K562 (cell line): ENCODE data around the gene YBEY. TPM values are rescaled to one million over a fixed set of nuclear protein-coding genes. Genes with fewer than 3 reads are reported as not detected.

Experiments used
- ARID2 ChIP-seq: fragments of 450-650 bp; IDR thresholded peaks from 2 replicates; pipeline ENCODE4 v1.6.1; 2017; ENCODE audit warnings: antibody characterized with exemption, mild to moderate bottlenecking
- CC2D1A ChIP-seq: fragments of 450-650 bp; IDR thresholded peaks from 2 replicates; pipeline ENCODE4 v1.6.1; 2017; ENCODE audit warnings: mild to moderate bottlenecking
- CCNT2 ChIP-seq: IDR thresholded peaks from 2 replicates; pipeline ENCODE4 v1.6.1; 2011; ENCODE audit warnings: borderline replicate concordance, low read depth, mild to moderate bottlenecking, moderate library complexity, mixed read lengths, low read length; ENCODE audit not compliant: insufficient read length; ENCODE audit errors: extremely low read depth
- CEBPG ChIP-seq, 3 experiments: fragments of 200-800 bp in 1 of 3; sonication (Bioruptor generic) in 1 of 3; sonication (generic) in 1 of 3; formaldehyde crosslinking in 1 of 3; IDR thresholded peaks in 2 of 3; conservative IDR thresholded peaks in 1 of 3; 2 replicates each; pipeline versions ENCODE4 v1.6.1 to v1.8.0; 2016 to 2022; ENCODE audit warnings: missing compliant biosample characterization in 2 of 3, missing genetic modification characterization in 2 of 3, mild to moderate bottlenecking in 1 of 3, missing genetic modification reagents in 1 of 3
- HNRNPH1 ChIP-seq: fragments of 200-400 bp; formaldehyde crosslinking; optimal IDR thresholded peaks from 2 replicates; pipeline ENCODE3; 2017; ENCODE audit warnings: low read depth, mild to moderate bottlenecking, low read length, moderate library complexity
- KAT2B ChIP-seq: IDR thresholded peaks from one replicate; pipeline ENCODE4 v1.6.1; 2012; ENCODE audit warnings: low read depth, mild to moderate bottlenecking, control low read depth, inconsistent platforms, low read length, moderate library complexity
- MEIS2 ChIP-seq: fragments of 450-650 bp; IDR thresholded peaks from 2 replicates; pipeline ENCODE4 v1.6.1; 2014; ENCODE audit warnings: mild to moderate bottlenecking; ENCODE audit not compliant: partially characterized antibody
- PCBP2 ChIP-seq: fragments of 200-400 bp; formaldehyde crosslinking; IDR thresholded peaks from 2 replicates; pipeline ENCODE4 v1.6.1; 2018; ENCODE audit warnings: low read length, low read depth, mild to moderate bottlenecking, moderate library complexity; ENCODE audit not compliant: poor library complexity, severe bottlenecking
- PHB ChIP-seq: fragments of 250-450 bp; sonication (Bioruptor Pico); IDR thresholded peaks from 2 replicates; pipeline ENCODE4 v1.5.0; 2021
- POLR3G ChIP-seq: IDR thresholded peaks from 2 replicates; pipeline ENCODE4 v1.6.1; 2011; ENCODE audit not compliant: insufficient read length, insufficient replicate concordance; ENCODE audit errors: extremely low read depth
- RBFOX2 ChIP-seq: fragments of 200-400 bp; formaldehyde crosslinking; IDR thresholded peaks from 2 replicates; pipeline ENCODE4 v1.6.1; 2017; ENCODE audit warnings: low read depth, mild to moderate bottlenecking, low read length, moderate library complexity
- SLC30A9 ChIP-seq: fragments of 250-450 bp; sonication (Bioruptor Pico); IDR thresholded peaks from 2 replicates; pipeline ENCODE4 v1.8.0; 2022; ENCODE audit warnings: mild to moderate bottlenecking, moderate library complexity
- SNIP1 ChIP-seq: fragments of 450-650 bp; IDR thresholded peaks from 2 replicates; pipeline ENCODE4 v1.7.1; 2017; ENCODE audit warnings: low read depth, mild to moderate bottlenecking
- SOX6 ChIP-seq: fragments of 450-650 bp; IDR thresholded peaks from 2 replicates; pipeline ENCODE4 v1.6.1; 2014; ENCODE audit warnings: mild to moderate bottlenecking
- TCFL5 ChIP-seq: fragments of 250-450 bp; sonication (Bioruptor Pico); conservative IDR thresholded peaks from 2 replicates; pipeline ENCODE4 v1.6.1; 2021; ENCODE audit warnings: mild to moderate bottlenecking, moderate library complexity, matching md5 sums
- WHSC1 ChIP-seq: IDR thresholded peaks from one replicate; pipeline ENCODE4 v1.6.1; 2012; ENCODE audit warnings: low read length, control low read depth, inconsistent platforms
- ZC3H8 ChIP-seq: fragments of 450-650 bp; IDR thresholded peaks from 2 replicates; pipeline ENCODE4 v1.6.1; 2017
- ZFP1 ChIP-seq: fragments of 450-650 bp; formaldehyde crosslinking; IDR thresholded peaks from 2 replicates; pipeline ENCODE4 v1.4.0; 2020; ENCODE audit warnings: mild to moderate bottlenecking, mixed read lengths
- polyA plus RNA-seq, 8 experiments: library from polyadenylated mRNA; depleted of rRNA in 4 of 8; stranded (reverse) in 5 of 8; unstranded in 3 of 8; fragments of >200 nt; fragmentation: Nextera tagmentation in 2 of 8; fragmentation: Illumina TruSeq in 1 of 8; extraction: Ambion mirVana in 2 of 8; extraction: Trizol in 1 of 8; gene quantifications; 2 replicates each; pipeline versions ENCODE4 v1.2.1 to v1.2.3, GENCODE V29; 2011 to 2014; ENCODE audit warnings: inconsistent platforms in 1 of 8, missing spikeins in 1 of 8
- total RNA-seq, 7 experiments: library from RNA; depleted of rRNA in 6 of 7; stranded (reverse); fragments of >200 nt in 6 of 7; fragmentation: Illumina TruSeq in 2 of 7; extraction: Trizol in 2 of 7; gene quantifications; 2 replicates each; pipeline versions ENCODE4 v1.2.1 to v1.2.3, GENCODE V29; 2011 to 2021; ENCODE audit warnings: low replicate concordance in 1 of 7
- TF ChIP-seq, protein P1 (sequence below): fragments of 450-650 bp; IDR thresholded peaks from 2 replicates; pipeline ENCODE4 v1.6.1; 2016
- TF ChIP-seq, protein P2 (sequence below): fragments of 250-450 bp; sonication (Bioruptor Pico); IDR thresholded peaks from 2 replicates; pipeline ENCODE4 v1.5.0; 2020; ENCODE audit warnings: mild to moderate bottlenecking, borderline replicate concordance
- TF ChIP-seq, protein P3 (sequence below): fragments of 450-650 bp; IDR thresholded peaks from 2 replicates; pipeline ENCODE4 v1.6.1; 2018; ENCODE audit warnings: mild to moderate bottlenecking, low read depth; ENCODE audit not compliant: partially characterized antibody
- TF ChIP-seq, protein P4 (sequence below): fragments of 250-450 bp; sonication (Bioruptor Pico); IDR thresholded peaks from 2 replicates; pipeline ENCODE4 v1.8.0; 2022; ENCODE audit warnings: inconsistent platforms

The YBEY gene
- total and polyA plus RNA-seq, 9 of the 15 experiments (the other 6 are each of a cell fraction or from before 2014, with no cell fraction given) = 6.4 to 28.0 (median 12.4) TPM

DNA sequence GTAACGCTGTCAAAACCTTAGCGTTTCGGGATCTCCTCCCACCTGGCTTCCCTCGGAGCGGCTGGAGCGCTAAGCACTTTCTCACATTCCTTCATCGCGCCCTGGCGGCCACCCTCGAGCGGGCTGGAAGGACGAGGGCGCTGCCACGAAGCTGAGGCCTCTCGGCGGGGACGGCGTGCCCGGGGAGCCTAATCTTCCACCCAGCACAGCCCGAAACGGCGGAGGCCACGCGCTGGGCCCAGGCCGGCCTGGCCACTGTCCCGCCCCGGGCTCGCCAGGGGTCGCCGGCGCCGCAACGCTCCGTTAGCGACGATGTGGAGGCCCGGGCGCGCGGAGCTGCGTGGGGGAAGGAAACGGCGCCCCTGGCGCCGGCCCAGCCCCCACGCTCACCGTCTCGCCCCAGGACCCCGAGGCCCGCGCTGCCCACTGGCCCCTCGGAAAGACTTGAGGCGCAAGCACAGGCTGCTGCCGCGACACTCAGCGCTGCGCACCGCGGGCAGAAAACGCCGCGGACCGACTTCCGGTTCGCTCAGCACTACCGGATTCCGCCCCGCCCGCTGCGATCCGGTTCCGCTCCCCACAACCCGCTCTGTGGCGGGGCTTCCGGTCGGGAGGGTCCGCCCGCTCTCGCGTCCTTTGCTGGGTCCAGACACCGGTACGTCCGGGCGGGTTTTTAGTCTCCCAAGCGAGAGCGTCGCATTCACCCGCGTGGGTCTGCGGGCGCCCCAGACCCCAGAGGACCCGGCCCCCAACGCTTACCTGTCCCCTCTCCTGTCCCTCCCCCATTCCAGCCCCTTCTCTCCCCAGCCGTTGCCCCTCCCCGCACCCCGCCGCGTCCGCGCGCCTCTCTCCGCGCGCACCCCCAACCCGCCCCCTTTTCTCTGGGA, at the start of gene YBEY (continued):
- TF ChIP-seq, protein P1, sequence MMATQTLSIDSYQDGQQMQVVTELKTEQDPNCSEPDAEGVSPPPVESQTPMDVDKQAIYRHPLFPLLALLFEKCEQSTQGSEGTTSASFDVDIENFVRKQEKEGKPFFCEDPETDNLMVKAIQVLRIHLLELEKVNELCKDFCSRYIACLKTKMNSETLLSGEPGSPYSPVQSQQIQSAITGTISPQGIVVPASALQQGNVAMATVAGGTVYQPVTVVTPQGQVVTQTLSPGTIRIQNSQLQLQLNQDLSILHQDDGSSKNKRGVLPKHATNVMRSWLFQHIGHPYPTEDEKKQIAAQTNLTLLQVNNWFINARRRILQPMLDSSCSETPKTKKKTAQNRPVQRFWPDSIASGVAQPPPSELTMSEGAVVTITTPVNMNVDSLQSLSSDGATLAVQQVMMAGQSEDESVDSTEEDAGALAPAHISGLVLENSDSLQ = peak; percentile 61
- TF ChIP-seq TCFL5 (CRISPR knock-in tag) (no peak), CEBPG (CRISPR knock-in tag; IDR thresholded peaks at IDR 0.05) (no peak), CEBPG (tag; conservative IDR thresholded peaks at IDR 0.05 in 1 of 2, IDR thresholded peaks at IDR 0.05 in 1 of 2) (no peak), HNRNPH1 (no peak), ARID2 (no peak), RBFOX2 (peak; percentile 97), CCNT2 (peak; percentile 93), ZFP1 (CRISPR knock-in tag) (no peak), SNIP1 (no peak), PCBP2 (no peak), ZC3H8 (no peak), WHSC1 (no peak), MEIS2 (peak; percentile 13), PHB (CRISPR knock-in tag) (no peak), SLC30A9 (CRISPR knock-in tag) (no peak; the same call in 1 of the 2 replicates), SOX6 (peak; percentile 76), KAT2B (no peak), POLR3G (no peak), CC2D1A (no peak)
- TF ChIP-seq, protein P2, sequence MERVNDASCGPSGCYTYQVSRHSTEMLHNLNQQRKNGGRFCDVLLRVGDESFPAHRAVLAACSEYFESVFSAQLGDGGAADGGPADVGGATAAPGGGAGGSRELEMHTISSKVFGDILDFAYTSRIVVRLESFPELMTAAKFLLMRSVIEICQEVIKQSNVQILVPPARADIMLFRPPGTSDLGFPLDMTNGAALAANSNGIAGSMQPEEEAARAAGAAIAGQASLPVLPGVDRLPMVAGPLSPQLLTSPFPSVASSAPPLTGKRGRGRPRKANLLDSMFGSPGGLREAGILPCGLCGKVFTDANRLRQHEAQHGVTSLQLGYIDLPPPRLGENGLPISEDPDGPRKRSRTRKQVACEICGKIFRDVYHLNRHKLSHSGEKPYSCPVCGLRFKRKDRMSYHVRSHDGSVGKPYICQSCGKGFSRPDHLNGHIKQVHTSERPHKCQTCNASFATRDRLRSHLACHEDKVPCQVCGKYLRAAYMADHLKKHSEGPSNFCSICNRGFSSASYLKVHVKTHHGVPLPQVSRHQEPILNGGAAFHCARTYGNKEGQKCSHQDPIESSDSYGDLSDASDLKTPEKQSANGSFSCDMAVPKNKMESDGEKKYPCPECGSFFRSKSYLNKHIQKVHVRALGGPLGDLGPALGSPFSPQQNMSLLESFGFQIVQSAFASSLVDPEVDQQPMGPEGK = no peak
- TF ChIP-seq, protein P3, sequence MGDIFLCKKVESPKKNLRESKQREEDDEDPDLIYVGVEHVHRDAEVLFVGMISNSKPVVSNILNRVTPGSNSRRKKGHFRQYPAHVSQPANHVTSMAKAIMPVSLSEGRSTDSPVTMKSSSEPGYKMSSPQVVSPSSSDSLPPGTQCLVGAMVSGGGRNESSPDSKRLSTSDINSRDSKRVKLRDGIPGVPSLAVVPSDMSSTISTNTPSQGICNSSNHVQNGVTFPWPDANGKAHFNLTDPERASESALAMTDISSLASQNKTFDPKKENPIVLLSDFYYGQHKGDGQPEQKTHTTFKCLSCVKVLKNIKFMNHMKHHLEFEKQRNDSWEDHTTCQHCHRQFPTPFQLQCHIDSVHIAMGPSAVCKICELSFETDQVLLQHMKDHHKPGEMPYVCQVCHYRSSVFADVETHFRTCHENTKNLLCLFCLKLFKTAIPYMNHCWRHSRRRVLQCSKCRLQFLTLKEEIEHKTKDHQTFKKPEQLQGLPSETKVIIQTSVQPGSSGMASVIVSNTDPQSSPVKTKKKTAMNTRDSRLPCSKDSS = no peak
- TF ChIP-seq, protein P4, sequence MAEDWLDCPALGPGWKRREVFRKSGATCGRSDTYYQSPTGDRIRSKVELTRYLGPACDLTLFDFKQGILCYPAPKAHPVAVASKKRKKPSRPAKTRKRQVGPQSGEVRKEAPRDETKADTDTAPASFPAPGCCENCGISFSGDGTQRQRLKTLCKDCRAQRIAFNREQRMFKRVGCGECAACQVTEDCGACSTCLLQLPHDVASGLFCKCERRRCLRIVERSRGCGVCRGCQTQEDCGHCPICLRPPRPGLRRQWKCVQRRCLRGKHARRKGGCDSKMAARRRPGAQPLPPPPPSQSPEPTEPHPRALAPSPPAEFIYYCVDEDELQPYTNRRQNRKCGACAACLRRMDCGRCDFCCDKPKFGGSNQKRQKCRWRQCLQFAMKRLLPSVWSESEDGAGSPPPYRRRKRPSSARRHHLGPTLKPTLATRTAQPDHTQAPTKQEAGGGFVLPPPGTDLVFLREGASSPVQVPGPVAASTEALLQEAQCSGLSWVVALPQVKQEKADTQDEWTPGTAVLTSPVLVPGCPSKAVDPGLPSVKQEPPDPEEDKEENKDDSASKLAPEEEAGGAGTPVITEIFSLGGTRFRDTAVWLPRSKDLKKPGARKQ (CRISPR knock-in tag) = no peak
